Measurements from ENCODE around the gene BHLHA15.

The BHLHA15 gene

DNA sequence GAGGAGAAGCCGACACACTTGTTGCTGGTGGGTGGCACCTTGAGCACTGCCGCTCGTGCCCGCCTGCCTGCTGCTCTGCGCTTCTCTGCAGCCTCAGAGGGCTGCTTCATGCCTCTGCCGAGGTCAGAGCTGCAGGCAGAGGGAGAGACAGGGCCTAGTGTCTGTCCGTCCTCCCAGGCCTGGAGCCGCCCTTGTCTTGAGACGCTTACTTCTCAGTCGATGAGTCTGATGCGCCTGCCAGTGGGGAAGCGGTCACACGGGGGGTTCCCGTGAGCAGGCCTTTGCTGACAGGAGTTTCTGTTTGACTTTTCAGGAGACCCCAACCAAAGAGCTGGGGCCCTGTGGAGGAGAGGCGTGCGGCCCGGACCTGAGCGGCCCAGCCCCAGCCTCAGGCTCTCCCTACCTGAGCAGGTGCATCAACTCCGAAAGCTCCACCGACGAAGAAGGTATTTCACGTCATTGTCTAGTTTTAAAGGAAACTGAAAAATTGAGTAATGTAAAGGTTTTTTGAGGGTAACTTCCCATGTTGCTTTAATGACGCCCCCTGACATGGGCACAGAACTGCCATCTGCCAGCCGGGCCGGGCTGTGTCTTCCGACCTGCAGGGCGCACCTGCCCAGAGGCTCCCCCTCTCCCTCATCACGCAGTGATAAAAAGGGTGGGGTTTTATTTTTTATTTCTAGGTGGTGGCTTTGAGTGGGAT is 7.8 kb upstream of the BHLHA15 start:
- no peak overlapping the region for H3K4me3 ChIP-seq
- TF ChIP-seq, protein P1, sequence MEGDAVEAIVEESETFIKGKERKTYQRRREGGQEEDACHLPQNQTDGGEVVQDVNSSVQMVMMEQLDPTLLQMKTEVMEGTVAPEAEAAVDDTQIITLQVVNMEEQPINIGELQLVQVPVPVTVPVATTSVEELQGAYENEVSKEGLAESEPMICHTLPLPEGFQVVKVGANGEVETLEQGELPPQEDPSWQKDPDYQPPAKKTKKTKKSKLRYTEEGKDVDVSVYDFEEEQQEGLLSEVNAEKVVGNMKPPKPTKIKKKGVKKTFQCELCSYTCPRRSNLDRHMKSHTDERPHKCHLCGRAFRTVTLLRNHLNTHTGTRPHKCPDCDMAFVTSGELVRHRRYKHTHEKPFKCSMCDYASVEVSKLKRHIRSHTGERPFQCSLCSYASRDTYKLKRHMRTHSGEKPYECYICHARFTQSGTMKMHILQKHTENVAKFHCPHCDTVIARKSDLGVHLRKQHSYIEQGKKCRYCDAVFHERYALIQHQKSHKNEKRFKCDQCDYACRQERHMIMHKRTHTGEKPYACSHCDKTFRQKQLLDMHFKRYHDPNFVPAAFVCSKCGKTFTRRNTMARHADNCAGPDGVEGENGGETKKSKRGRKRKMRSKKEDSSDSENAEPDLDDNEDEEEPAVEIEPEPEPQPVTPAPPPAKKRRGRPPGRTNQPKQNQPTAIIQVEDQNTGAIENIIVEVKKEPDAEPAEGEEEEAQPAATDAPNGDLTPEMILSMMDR (IDR thresholded peaks at IDR 0.05) = no peak
- no peak for DNase-seq (ENCODE audit: low spot score)
- no peak overlapping the region for H3K27ac ChIP-seq

DNA sequence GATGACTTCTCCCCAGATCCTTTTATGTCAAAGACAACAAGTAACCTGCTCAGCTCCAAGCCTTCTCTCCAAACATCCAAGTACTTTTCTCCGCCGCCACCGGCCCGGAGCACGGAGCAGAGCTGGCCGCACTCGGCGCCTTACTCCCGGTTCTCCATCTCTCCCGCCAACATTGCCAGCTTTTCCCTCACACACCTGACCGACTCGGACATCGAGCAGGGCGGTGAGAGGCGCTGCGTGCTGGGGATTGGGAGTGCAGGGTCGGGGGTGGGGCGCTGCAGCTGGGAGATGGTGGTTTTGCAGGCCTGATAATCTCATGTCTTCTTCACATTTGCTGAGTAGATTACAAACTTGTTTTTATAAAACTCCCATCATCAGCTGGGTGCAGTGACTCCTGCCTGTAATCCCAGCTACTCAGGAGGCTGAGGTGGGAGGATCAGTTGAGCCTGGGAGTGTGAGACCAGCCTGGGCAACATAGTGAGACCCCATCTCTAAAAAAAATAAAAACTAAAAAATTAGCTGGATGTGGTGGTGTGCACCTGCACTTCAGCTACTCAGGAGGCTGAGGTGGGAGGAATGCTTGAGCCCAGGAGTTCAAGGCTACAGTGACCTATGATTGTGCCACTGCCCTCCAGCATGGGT is 7.2 kb upstream of the BHLHA15 start:
- no peak overlapping the region for H3K4me3 ChIP-seq
- no peak overlapping the region for H3K27ac ChIP-seq
- TF ChIP-seq, protein P1 (IDR thresholded peaks at IDR 0.05) = no peak
- no peak for DNase-seq (ENCODE audit: low spot score)

DNA sequence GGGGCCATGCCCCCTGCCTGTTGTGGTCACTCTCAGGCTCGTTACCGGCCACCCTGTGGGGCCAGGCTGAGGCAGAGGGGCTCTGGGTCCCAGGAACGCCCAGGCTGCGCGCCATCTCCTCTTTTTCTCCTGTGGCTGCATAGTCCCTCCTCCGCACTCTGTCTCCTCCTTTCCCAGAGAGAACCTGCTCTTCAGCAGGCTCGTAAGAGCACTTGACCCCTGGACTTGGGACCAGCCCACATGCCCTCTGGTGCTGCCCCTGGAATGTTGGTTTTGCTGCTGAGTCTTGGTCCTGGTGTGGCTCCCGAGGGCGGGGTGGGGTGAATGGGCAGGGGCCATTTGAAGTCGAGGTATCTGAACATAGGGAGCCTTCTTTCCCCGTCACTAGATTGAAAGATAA is 6.6 kb upstream of the BHLHA15 start:
- Histone ChIP-seq H3K4me3 (no peak overlapping the region), H3K27ac (no peak overlapping the region)
- TF ChIP-seq, protein P1 (IDR thresholded peaks at IDR 0.05) = no peak
- DNase-seq (ENCODE audit: low spot score) = no peak

- TF ChIP-seq, protein P1 (IDR thresholded peaks at IDR 0.05) = no peak
- H3K27ac ChIP-seq = no peak overlapping the region
- no peak for DNase-seq (ENCODE audit: low spot score)
- H3K4me3 ChIP-seq = no peak overlapping the region
Measured at GRCh38 chr7:98205162-98205845, 5.9 kb upstream of the BHLHA15 start.

GRCh38 chr7:98206451-98207330 is 4.5 kb upstream of the BHLHA15 start:
- DNase-seq (ENCODE audit: low spot score) = peak; percentile 68
- TF ChIP-seq, protein P1 (IDR thresholded peaks at IDR 0.05) = no peak

DNA sequence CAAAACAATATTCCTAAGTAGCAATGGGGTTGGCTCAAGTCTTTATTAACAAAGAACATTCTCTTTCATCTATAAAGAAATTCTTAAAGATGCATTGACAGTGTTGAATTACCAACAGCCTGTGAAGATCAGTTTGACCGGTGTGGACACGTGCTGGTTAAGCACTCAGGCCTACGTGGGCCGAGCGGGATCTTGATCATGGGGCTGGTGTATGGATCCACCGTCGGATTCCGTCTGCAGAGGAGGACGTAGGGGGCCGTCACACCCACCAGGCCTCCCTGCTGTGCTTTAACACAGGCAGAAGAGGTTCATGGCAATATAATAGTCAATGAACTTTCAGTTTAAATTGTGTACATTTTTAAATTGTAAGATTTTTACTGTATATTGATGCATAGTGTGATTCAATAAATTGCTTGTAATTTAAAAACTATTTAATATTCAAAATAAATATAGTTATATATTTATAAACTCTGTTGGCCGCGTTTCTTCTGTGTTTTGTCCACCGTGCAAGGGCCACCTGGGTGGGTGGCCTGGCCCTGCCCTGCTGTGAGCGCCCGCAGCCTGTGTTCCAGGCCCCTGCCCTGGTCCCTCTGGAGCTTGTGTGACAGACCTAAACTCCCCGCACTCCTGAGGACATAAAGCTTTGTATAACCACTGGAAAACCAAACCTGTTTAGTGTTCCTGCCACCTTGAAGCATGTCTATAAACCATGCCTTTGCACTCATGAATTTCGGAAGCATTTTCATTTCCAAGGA is 1.9 kb upstream of the BHLHA15 start:
- TF ChIP-seq, protein P1 (IDR thresholded peaks at IDR 0.05) = no peak
- no peak overlapping the region for H3K27ac ChIP-seq
- no peak overlapping the region for H3K4me3 ChIP-seq
- no peak for DNase-seq (ENCODE audit: low spot score)

More at GRCh38 chr7:98206451-98207330, 4.5 kb upstream of the BHLHA15 start:
- Histone ChIP-seq H3K4me3 (no peak overlapping the region), H3K27ac (no peak overlapping the region)
